Hepatocyte (in vitro differentiated cells): ENCODE data around the gene KRTAP19-3. TPM values are rescaled to one million over a fixed set of nuclear protein-coding genes. Genes with fewer than 3 reads are reported as not detected.

Experiments
- DNase-seq: peaks from one replicate; pipeline ENCODE4 v3.0.0-alpha.2; 2016; ENCODE audit warnings: low spot score
- H2AFZ ChIP-seq: fragments of 200-600 bp; sonication (generic); 2 replicates; pipeline ENCODE4 v1.6.0; 2016; ENCODE audit warnings: antibody characterized with exemption, mild to moderate bottlenecking
- H3K27ac ChIP-seq: fragments of 200-600 bp; sonication (generic); 2 replicates; pipeline ENCODE4 v1.5.1; 2016; ENCODE audit warnings: mild to moderate bottlenecking
- H3K27me3 ChIP-seq: fragments of 200-600 bp; sonication (generic); 2 replicates; pipeline ENCODE4 v1.6.1; 2016
- H3K36me3 ChIP-seq: fragments of 200-600 bp; sonication (generic); replicated peaks from 2 replicates; pipeline ENCODE4 v1.5.1; 2016; ENCODE audit warnings: low read depth; ENCODE audit not compliant: insufficient read depth
- H3K4me1 ChIP-seq: fragments of 200-600 bp; sonication (generic); 2 replicates; pipeline ENCODE4 v1.5.1; 2016; ENCODE audit warnings: mild to moderate bottlenecking, moderate library complexity; ENCODE audit not compliant: insufficient read depth
- H3K4me2 ChIP-seq: fragments of 200-600 bp; sonication (generic); 2 replicates; pipeline ENCODE4 v1.6.0; 2016
- H3K4me3 ChIP-seq: fragments of 200-600 bp; sonication (generic); 2 replicates; pipeline ENCODE4 v1.5.1; 2016; ENCODE audit warnings: mild to moderate bottlenecking
- H3K79me2 ChIP-seq: fragments of 200-600 bp; sonication (generic); 2 replicates; pipeline ENCODE4 v1.6.0; 2017; ENCODE audit warnings: mild to moderate bottlenecking
- H3K9me2 ChIP-seq: fragments of 200-600 bp; sonication (generic); replicated peaks from 2 replicates; pipeline ENCODE4 v1.6.0; 2017; ENCODE audit warnings: mild to moderate bottlenecking; ENCODE audit not compliant: insufficient read depth
- H3K9me3 ChIP-seq: fragments of 200-600 bp; sonication (generic); 2 replicates; pipeline ENCODE4 v1.5.1; 2016; ENCODE audit warnings: low read depth, mild to moderate bottlenecking
- H4K20me1 ChIP-seq: fragments of 200-600 bp; sonication (generic); 2 replicates; pipeline ENCODE4 v1.6.0; 2016; ENCODE audit warnings: mild to moderate bottlenecking; ENCODE audit not compliant: insufficient read depth, poor library complexity, severe bottlenecking
- CTCF ChIP-seq: fragments of 200-600 bp; sonication (generic); IDR thresholded peaks from 2 replicates; pipeline ENCODE4 v1.5.1; 2016; ENCODE audit warnings: antibody characterized with exemption, mild to moderate bottlenecking; ENCODE audit not compliant: poor library complexity
- EZH2 ChIP-seq: fragments of 200-600 bp; sonication (generic); IDR thresholded peaks from 2 replicates; pipeline ENCODE4 v1.6.1; 2016; ENCODE audit warnings: antibody characterized with exemption, mild to moderate bottlenecking, borderline replicate concordance
- EZH2phosphoT487 ChIP-seq: fragments of 200-600 bp; sonication (generic); IDR thresholded peaks from one replicate; pipeline ENCODE4 v1.6.1; 2018; ENCODE audit warnings: antibody characterized with exemption, mild to moderate bottlenecking, low read depth, moderate library complexity; ENCODE audit not compliant: unreplicated experiment, severe bottlenecking
- WGBS: methylation state at CpG from one replicate; pipeline ENCODE4 v1.1.6; 2016; ENCODE audit warnings: low lambda C conversion rate; ENCODE audit errors: missing lambda C conversion rate; 5-methylcytosine and 5-hydroxymethylcytosine counted together
- polyA plus RNA-seq: library from polyadenylated mRNA; unstranded; fragments of >200 nt; fragmentation: Nextera tagmentation; extraction: Ambion mirVana; gene quantifications from 2 replicates; pipeline ENCODE4 v1.2.1, GENCODE V29; 2016
- total RNA-seq: library from RNA; depleted of rRNA; stranded (reverse); fragments of >200 nt; gene quantifications from 2 replicates; pipeline ENCODE4 v1.2.3, GENCODE V29; 2014

KRTAP19-3 gene
- total and polyA plus RNA-seq, 2 experiments from 2014 or later = not detected

GRCh38 chr21:30486180-30486579 lies 5.6 kb downstream of the KRTAP19-3 start:
- Histone ChIP-seq H2AFZ (no peak overlapping the region), H3K36me3 (no peaks in the 10 kb centered on the region), H3K4me2 (no peak overlapping the region), H3K27me3 (no peaks in the 10 kb centered on the region), H3K4me3 (no peak overlapping the region), H3K9me3 (no peaks in the 10 kb centered on the region), H3K4me1 (no peaks in the 10 kb centered on the region), H3K79me2 (no peaks in the 10 kb centered on the region), H3K27ac (no peak overlapping the region), H3K9me2 (no peaks in the 10 kb centered on the region), H4K20me1 (no peaks in the 10 kb centered on the region)
- TF ChIP-seq CTCF (no peak), EZH2phosphoT487 (no peak), EZH2 (no peak)
- WGBS = 66% methylated on average over 2 of the region's 2 CpGs
- DNase-seq = no peak

GRCh38 chr21:30482130-30482529 lies 9.7 kb downstream of the KRTAP19-3 start:
- Histone ChIP-seq H3K9me3 (no peaks in the 10 kb centered on the region), H2AFZ (no peak overlapping the region), H3K27me3 (no peaks in the 10 kb centered on the region), H3K4me1 (no peaks in the 10 kb centered on the region), H3K36me3 (no peaks in the 10 kb centered on the region), H3K4me3 (no peak overlapping the region), H3K79me2 (no peaks in the 10 kb centered on the region), H4K20me1 (no peaks in the 10 kb centered on the region), H3K4me2 (no peak overlapping the region), H3K27ac (no peak overlapping the region), H3K9me2 (no peaks in the 10 kb centered on the region)
- WGBS = 64% methylated on average over 2 of the region's 2 CpGs
- no peak for DNase-seq
- TF ChIP-seq EZH2phosphoT487 = no peak
- TF ChIP-seq EZH2 = no peak
- TF ChIP-seq CTCF = no peak

- Histone ChIP-seq H3K9me3 (no peaks in the 10 kb centered on the region), H3K27ac (no peak within 1 kb of the TSS), H4K20me1 (no peaks in the 10 kb centered on the region), H3K27me3 (no peaks in the 10 kb centered on the region), H3K9me2 (no peaks in the 10 kb centered on the region), H3K4me1 (no peaks in the 10 kb centered on the region), H3K79me2 (no peaks in the 10 kb centered on the region), H3K4me3 (no peak within 1 kb of the TSS), H2AFZ (no peak within 1 kb of the TSS), H3K4me2 (no peak within 1 kb of the TSS), H3K36me3 (no peaks in the 10 kb centered on the region)
- WGBS = 93% methylated on average over 7 of the region's 7 CpGs
- TF ChIP-seq CTCF = no peak
- no peak for TF ChIP-seq EZH2phosphoT487
- no peak for TF ChIP-seq EZH2
- DNase-seq = no peak
These were observed 11.7 kb downstream of the KRTAP19-3 start, which contains the start of gene KRTAP19-1 for GRCh38 chr21:30480145-30480544. TSS of gene KRTAP19-1 (minus strand) at chr21:30480367. CDS start at chr21:30480317, 50 bp downstream.

- no peak for DNase-seq
- no peaks in the 10 kb centered on the region for H3K9me3 ChIP-seq
- no peaks in the 10 kb centered on the region for H3K4me1 ChIP-seq
- WGBS = 85% methylated on average over 4 of the region's 4 CpGs
- no peaks in the 10 kb centered on the region for H3K79me2 ChIP-seq
- H3K36me3 ChIP-seq = no peaks in the 10 kb centered on the region
- H3K9me2 ChIP-seq = no peaks in the 10 kb centered on the region
- no peak overlapping the region for H3K27ac ChIP-seq
- H2AFZ ChIP-seq = no peak overlapping the region
- H4K20me1 ChIP-seq = no peaks in the 10 kb centered on the region
- no peak overlapping the region for H3K4me2 ChIP-seq
- no peak overlapping the region for H3K4me3 ChIP-seq
- no peak for TF ChIP-seq CTCF
- TF ChIP-seq EZH2phosphoT487 = no peak
- H3K27me3 ChIP-seq = no peaks in the 10 kb centered on the region
These were observed 12.6 kb downstream of the KRTAP19-3 start for GRCh38 chr21:30479259-30479658.
